Stimulated activated CD8-positive, alpha-beta memory T cell treated with anti-CD3 and anti-CD28 coated beads, Interleukin-15, amount 100 ng/mL, for 1 hour (primary cell): Measurements from ENCODE around the gene FAM171A1.

Experiments used
- DNase-seq: peaks from one replicate; pipeline ENCODE4 v3.0.0-alpha.2; 2020; ENCODE audit warnings: low read depth

The FAM171A1 gene

GRCh38 chr10:15373199-15373598 lies 2.1 kb upstream of the FAM171A1 start:
- no peak for DNase-seq

DNA sequence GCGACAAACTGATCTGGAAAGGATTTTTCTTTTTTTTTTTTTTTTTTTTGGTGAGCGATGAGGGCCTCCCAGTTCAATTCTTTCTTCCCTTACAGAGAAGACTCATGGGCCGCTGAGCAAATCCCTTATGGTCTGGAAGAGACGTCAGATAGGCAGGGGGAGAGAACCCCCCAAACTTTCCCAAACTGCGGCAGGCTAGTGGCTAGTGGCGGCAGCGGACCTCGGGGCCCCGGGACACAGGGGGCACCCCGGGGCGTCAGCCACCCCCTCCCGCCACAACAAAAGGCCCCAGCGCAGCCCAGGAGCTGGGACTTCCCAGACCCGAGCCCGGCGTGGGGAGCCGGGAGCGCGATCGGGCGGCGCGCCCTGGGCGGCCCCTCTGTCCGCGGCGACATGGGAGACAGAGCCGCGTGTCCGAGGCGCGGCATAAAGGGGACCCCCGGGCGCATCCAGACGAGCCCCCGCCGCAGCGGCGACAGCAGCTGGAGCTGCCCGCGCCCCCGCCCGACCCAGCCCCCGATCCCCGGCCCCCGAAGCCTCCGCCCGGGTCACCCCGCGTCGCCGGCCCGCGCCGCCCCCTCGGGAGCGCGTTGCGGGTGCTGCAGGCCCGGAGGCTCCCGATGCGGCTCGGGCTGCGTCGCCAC lies 755 bp downstream of the FAM171A1 start:
- DNase-seq, result no peak

DNA sequence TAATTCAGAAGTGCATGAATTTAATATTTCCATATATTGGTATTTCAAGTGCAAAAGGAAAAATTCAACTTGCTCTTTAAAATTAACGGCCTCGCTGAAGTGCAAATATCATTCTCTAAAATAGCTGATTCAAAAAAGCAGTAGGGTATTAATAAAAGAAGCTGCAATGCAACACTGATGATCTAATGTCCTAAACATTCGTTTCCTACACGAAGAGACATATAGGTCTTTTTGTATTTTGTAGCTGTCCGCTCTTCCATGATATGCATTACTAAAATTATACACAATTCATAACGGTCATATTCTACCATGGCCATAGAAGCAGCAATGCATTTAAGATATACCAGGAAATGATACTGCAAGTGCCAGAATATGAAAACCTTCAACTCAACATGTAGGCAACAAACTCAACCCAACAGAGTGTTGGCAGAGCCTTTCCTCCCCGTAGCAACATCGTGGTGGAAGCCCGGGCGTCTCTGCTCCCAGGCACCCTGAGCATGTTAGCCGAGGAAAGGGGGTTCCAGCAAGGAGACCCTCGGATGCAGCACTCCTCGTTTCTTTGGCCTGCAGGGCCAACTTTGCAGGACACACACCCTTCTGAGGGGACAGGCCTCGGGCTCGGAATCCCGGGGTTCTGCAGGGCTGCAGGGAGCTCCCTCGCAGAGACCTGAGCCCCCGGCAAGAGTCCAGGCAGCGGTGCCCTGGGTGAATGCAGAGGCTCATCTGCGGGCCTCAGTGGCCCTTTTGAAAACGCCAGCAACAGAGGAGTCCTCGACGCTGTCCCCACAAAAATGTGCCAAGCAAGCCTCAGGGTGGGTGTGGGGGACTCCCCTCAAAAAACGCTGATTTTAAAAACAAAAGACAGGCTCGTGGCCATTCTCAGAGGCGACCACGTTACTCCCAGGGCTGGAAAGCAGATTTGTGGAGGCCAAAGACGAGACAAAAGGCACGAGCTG lies 1.6 kb downstream of the FAM171A1 start:
- DNase-seq, result no peak

GRCh38 chr10:15368101-15368855 lies 2.8 kb downstream of the FAM171A1 start:
- no peak for DNase-seq

- DNase-seq, result no peak
Measured at GRCh38 chr10:15367296-15368085, 3.6 kb downstream of the FAM171A1 start.

- DNase-seq, result no peak
Measured at GRCh38 chr10:15365692-15366091, 5.4 kb downstream of the FAM171A1 start.

- DNase-seq, result no peak
Measured at GRCh38 chr10:15364001-15364400, 7.1 kb downstream of the FAM171A1 start.

GRCh38 chr10:15363031-15363430 lies 8.1 kb downstream of the FAM171A1 start:
- no peak for DNase-seq

DNA sequence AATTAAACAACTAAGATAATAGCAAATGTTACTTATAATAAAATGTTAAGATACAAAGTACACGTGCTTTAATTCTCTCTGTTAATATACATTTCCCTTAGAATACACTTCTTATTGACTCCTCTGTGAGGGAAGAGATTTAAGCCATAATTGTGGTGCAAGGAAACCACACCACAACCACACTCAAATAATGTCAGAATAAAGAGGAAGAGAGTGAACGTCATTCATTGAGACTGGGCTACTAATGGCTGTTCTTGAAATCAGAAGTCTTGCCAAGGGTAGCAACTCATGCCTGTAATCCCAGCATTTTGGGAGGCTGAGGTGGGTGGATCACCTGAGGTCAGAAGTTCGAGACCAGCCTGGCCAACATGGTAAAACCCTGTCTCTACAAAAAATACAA lies 10.0 kb downstream of the FAM171A1 start:
- no peak for DNase-seq

DNA sequence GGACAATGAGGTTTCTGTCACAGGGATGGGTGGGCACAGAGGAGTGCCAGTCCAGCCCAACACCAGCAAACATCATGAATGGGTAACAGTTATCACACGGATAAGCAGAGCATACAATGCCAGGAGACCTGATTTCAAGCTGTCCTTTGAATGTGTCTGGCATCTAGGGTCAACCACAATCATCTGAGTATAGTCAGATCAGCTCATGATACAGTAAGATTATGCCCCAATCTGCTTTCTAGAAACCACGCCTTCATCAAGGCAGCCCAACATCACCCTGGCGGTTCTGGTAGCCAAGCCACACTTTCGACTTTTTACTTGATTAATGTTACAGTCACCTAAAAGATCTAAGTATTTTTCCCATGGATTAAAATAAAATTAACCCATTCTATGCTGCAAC lies 10.5 kb downstream of the FAM171A1 start:
- DNase-seq, result no peak

DNA sequence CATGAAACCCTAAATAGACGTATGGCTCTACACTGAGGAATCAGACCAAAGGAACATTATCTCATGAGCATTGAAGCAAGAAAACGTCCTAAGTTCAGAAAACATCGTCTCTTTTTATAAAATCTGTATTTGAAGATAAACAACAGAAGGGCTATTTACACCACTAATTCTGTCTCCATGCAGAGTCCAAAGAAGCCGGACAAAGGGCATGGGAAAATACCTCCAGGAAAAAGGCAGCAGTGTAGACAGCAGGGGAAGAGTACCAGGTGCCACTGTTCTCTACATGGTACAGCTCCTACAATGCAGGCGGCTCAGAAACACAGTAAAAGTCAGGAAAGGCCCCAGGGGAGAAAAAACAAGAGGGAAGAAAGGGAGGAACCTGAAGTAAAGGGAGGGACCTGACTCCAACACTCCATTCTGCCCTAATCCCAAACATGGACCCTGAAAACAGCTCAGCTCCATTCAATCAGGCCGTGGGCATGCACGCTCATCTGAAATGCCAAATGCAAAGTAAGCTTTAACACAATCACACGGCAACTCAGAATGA lies 17.5 kb downstream of the FAM171A1 start:
- no peak for DNase-seq

GRCh38 chr10:15352836-15353235 lies 18.3 kb downstream of the FAM171A1 start:
- no peak for DNase-seq

DNA sequence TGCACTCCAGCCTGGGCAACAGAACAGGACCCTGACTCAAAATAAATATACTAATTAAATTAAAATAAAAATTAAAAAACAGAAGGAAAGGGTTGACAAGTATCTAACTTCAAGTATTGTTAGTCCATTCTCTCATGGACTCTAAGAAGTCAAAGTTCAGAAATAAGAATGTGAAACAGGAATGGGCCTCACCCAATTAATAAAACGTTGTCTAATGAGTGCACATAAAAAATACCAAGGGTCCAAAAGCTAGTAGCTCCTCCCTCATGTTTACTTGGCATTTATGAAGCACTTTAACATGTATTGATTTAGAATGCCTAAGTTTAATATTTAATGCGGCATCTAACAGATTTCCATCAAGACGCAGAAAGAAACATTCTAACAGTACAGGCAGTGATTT lies 18.9 kb downstream of the FAM171A1 start:
- DNase-seq, result no peak

DNA sequence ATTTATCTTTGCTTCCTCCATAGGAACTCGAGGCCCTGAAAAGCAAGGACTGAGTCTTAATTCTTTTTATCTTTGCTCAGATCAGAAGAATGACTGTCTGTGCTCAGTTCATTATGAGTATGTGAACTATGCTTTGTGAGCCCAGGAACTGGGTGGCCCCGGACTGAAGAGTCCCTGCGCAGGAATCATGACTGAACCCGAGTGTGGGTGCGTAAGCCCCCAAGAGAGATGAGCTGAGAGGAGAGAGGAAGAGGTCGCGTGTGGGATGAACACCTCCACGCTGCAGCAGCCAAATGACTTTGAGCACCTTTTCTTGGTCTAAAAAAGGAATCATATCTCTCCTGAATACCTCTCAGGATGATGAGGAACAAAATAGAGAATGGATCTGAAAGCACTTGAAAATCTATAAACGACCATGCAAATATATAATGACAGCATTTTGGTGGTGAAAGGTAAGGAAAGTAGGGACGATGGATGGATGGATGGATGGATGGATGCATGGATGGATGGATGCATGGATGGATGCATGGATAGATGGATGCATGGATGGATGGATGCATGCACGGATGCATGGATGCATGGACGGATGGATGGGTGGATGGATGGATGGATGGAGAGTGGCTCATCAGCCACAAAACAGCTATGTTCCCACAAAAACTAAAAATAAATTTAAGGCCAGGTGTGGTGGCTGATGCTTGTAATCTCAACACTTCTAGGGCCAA lies 19.8 kb downstream of the FAM171A1 start:
- DNase-seq, result no peak

DNA sequence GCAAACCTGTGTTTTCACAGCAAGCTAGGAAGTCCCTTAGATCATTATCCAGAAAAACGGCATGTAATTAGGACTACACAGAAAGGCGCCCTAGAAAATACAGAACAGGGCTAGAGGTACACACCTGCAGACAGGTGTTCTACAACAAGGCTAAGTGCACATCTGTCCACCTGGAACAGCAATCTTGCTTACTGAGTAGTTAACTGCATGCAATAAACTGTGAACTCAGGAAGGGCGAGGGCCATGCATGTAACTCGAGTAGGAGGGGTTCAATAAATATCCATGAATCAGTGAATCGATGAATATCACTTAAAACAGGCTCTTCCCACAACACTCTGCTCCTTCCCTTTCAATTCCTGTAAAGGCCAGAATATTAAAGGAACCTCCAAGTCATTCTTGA lies 22.0 kb downstream of the FAM171A1 start:
- no peak for DNase-seq

- no peak for DNase-seq
Measured at GRCh38 chr10:15348579-15348978, 22.5 kb downstream of the FAM171A1 start.

GRCh38 chr10:15347150-15347549 lies 23.9 kb downstream of the FAM171A1 start:
- DNase-seq, result no peak

GRCh38 chr10:15346440-15347141 lies 24.5 kb downstream of the FAM171A1 start:
- DNase-seq, result no peak

GRCh38 chr10:15345450-15345849 lies 25.6 kb downstream of the FAM171A1 start:
- no peak for DNase-seq

DNA sequence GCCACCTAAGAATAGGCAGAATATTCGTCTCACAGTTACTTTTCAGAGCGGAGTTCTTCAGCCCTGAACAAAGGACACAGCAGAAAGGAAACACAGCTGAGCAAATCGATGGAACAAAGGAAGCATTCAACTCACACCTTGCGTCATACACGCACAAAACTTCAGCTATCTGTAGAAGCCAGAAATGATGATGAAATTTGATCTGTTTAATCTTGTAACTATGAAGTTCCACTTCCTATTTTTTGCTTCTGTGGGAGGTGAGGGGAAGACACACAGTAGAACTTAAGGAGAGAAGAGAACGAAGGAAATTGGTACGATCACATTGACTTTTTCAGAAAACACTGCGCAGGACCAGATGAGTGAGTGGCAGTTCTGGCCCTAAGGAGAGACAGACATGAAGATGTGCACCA lies 26.2 kb downstream of the FAM171A1 start:
- DNase-seq, result no peak
